ENCODE measurements around the gene CAMK4.

CAMK4 gene

DNA sequence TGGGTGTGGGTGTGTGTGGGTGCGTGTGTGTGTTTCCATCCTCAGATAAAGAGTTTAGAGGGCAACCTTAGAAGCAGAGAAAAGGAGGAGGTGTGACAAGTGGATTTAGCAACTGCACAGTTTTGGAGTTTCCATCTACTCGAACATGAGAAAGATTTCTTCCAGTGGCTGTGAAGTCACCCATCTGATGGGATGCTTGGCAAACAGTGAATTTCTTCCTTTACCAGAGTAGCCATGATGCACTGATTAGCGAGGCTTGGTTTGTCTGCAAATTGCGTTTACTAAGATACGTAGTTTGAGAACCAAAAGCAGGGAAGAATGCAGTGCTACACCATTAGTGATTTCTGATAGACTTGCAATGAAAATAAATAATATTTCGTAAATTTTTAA is 288.9 kb downstream of the CAMK4 start:
- peaks cover 21 to 40% of the 10 kb centered on the region in 2 donors for H3K4me1 Mint-ChIP-seq

DNA sequence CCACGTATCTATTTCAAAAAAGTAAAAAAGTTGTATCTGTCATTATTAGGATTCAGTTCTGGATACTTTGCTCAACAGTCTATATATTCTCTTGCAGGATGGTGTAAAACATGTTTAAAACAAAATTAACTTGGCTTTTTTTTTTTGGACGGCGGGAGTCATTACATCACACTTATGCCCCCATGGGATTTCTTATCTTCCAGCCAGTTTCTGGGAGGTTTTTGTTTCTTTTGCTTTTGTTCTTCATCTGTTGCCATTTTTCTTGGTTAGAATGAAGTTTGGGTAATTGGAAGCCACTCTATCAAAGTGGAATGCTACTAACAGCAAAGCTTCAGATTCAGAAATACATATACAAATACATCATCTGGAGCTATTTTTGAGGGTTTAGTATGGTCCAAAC is 289.9 kb downstream of the CAMK4 start:
- Mint-ChIP-seq H3K36me3 (peaks cover 4 to 7% of the 10 kb centered on the region in 2 donors), H3K27me3 (no peaks in the 10 kb centered on the region), H3K9me3 (no peaks in the 10 kb centered on the region), H3K27ac (no peak overlapping the region), H3K4me1 (peaks cover 20 to 41% of the 10 kb centered on the region in 2 donors), H3K4me3 (no peak overlapping the region)
- DNase-seq (no peak), ATAC-seq (replicated peaks) (no peak)

More for the DNA sequence above, 288.9 kb downstream of the CAMK4 start:
- Mint-ChIP-seq H3K36me3 (peaks cover 4 to 7% of the 10 kb centered on the region in 2 donors), H3K27me3 (no peaks in the 10 kb centered on the region), H3K4me3 (peak overlapping the region; percentile 91 to 100), H3K27ac (peak overlapping the region; percentile 99), H3K9me3 (no peaks in the 10 kb centered on the region)
- no peak for ATAC-seq (replicated peaks)
- DNase-seq, result no peak

DNA sequence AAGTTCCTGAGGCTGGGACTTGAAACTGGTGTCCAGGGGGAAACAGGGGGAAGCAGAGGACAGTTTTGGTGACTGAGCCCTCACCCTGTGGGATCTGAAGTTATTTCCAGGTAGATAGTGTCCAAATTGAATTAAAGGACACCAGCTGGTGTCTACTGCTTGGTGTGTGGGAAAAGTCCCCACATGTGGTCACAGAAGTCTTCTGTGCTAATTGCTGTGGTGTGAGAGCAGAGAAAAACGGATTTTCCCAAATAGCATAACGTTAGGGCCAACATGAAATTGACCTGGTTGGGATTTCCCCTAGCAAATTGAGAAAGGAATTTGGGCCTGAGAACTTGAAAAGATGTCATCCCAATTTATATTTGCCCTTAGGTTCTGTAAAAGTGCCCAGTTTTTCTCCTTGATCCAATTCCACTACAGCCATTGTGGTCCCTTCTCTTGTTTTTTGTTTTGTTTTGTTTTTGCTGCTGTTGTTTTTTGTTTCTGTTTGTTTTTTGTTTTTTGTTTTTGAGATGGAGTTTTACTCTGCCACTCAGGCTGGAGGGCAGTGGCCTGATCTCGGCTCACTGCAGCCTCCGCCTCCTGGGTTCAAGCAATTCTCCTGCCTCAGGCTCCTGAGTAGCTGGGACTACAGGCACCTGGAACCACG is 293.8 kb downstream of the CAMK4 start:
- Mint-ChIP-seq H3K9me3 (no peaks in the 10 kb centered on the region), H3K27ac (no peak overlapping the region), H3K4me1 (peaks cover 7 to 24% of the 10 kb centered on the region in 2 donors), H3K36me3 (no peaks in the 10 kb centered on the region), H3K4me3 (peak overlapping the region in 1 of 2 donors; percentile 2), H3K27me3 (no peaks in the 10 kb centered on the region)
- ATAC-seq (replicated peaks), result peak in 1 of 2 donors; percentile 51
- DNase-seq, result no peak

DNA sequence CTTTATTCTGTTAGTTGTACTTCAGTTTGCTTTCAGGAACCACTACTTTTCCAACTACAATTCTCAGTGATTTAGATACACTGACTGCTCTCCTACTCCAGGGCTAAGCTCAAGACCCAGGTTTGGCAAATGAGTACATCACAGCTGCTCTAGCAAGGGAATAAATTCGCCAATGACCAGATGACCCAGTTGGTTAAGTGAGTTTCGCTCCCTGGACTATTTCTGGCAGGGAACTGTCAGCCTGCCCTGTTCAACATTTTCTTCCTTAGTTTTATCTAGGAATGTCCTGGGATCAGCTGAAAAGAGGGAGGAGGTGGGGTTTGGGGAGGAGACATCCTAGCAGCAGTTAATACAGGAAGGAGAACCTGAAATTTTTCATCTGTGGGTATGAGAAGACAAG is 294.6 kb downstream of the CAMK4 start:
- Mint-ChIP-seq H3K4me1 (peaks cover 5 to 20% of the 10 kb centered on the region in 2 donors), H3K9me3 (no peaks in the 10 kb centered on the region), H3K27me3 (no peaks in the 10 kb centered on the region), H3K27ac (no peak overlapping the region), H3K4me3 (no peak overlapping the region), H3K36me3 (no peaks in the 10 kb centered on the region)
- DNase-seq (no peak), ATAC-seq (replicated peaks) (no peak)

DNA sequence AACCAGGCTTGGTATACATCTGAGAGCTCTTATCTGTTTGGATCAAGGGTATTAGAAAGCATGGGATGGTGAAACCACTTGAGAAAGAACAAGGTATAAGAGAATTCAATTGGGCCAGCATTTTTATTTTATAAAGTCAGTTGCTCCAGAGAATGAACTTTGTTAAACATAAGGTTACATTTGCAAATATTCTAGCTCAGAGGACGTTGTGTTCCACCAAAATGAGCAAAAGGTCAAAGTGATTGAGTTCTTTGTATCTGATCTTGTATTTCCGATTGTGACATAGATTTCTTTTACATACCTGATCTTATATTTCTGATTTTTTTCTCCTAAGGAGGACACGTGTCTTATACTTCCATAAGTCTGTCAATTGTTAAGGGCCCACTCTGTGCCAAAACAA is 296.7 kb downstream of the CAMK4 start:
- Mint-ChIP-seq H3K4me1 (peaks cover 5 to 14% of the 10 kb centered on the region in 2 donors), H3K9me3 (no peaks in the 10 kb centered on the region), H3K4me3 (no peak overlapping the region), H3K27ac (no peak overlapping the region), H3K36me3 (no peaks in the 10 kb centered on the region), H3K27me3 (peaks cover 0 to 3% of the 10 kb centered on the region in 2 donors)
- DNase-seq, result no peak
- ATAC-seq (replicated peaks), result no peak

DNA sequence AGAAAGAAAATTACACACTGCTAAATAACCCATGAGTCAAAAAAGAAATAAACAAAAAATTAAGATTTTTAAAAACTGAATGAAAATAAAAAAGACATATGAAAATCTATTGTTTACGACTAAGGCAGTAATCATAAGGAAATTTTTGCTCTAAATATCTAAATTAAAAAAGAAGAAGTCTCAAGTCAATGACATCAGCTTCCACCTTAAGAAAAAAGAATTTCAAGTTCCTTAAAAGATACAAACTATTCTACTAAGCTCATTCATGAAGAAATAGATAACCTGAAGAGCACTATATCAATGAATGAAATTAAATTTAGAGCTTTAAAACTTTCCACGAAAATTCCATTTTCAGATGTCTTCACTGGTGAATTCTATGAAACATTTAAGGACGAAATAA is 303.9 kb downstream of the CAMK4 start:
- ATAC-seq (replicated peaks), result no peak
- Mint-ChIP-seq H3K4me3 (no peak overlapping the region), H3K9me3 (no peaks in the 10 kb centered on the region), H3K27me3 (peaks cover 0 to 3% of the 10 kb centered on the region in 2 donors), H3K36me3 (no peaks in the 10 kb centered on the region), H3K27ac (no peak overlapping the region), H3K4me1 (peaks cover 7 to 12% of the 10 kb centered on the region in 2 donors)
- DNase-seq, result no peak

DNA sequence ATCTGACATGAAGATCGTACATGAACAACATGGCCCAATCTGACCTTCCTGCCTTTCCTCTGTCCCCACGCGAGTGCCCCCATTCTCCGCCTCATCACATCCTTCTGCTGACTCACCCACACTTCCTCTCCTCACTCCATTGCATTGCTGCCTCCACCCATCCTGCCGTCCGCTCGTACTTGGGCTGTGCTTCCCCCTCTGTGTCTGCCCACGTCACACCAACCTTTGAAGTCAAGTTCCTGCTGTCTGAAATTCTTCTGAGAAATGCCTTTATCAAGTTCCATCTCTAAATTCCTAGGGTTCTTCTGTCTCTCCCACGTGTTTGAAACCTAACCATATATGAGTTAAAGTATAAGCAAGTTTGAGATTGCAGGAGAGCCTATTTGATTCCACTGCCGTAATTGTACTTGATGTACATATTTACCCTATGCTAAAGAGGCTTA is 306.1 kb downstream of the CAMK4 start:
- Mint-ChIP-seq H3K27ac (peak overlapping the region; percentile 39), H3K36me3 (no peaks in the 10 kb centered on the region), H3K4me3 (peak overlapping the region; percentile 44 to 68), H3K4me1 (peaks cover 7 to 12% of the 10 kb centered on the region in 2 donors), H3K27me3 (no peaks in the 10 kb centered on the region), H3K9me3 (peaks cover 0 to 2% of the 10 kb centered on the region in 2 donors)
- ATAC-seq (replicated peaks) (peak; percentile 100), DNase-seq (peak; percentile 77)

DNA sequence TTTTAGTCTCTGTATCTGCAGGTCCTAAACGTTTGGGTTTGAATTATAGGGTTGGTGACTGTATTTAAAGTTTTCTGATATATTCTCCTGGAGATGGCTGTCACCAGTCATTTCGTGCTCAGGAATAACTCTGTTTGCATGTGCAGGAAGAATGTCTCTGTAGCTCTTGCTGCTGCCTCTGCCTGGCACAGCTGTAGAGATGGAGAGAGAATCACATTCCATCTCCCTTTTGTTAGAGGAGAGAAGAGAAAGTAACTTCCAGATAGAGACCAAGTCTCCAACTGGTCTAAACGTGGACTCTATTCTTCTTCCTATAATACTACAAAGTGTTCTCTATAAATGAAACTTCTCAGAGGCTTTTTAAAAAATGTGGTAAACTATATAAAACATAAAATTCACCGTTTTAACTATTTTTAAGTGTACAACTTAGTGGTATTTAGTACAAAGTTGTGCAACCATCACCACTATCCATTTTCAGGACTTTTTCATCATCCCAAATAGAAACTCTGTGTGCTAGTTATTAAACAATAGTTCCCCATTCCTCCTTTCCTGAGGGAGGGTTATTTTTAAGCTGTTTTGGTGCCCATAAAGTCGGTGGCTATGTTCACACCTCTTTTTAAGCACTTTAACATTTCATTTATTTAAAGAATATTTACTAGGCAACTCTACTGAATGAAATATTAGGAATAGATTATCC is 308.9 kb downstream of the CAMK4 start:
- no peak overlapping the region for H3K4me3 Mint-ChIP-seq
- H3K36me3 Mint-ChIP-seq, result no peaks in the 10 kb centered on the region
- DNase-seq (no peak), ATAC-seq (replicated peaks) (no peak)
- peaks cover 0 to 2% of the 10 kb centered on the region in 2 donors for H3K9me3 Mint-ChIP-seq
- H3K4me1 Mint-ChIP-seq, result peaks cover 7 to 12% of the 10 kb centered on the region in 2 donors
- H3K27ac Mint-ChIP-seq, result no peak overlapping the region
- peaks cover under 1 to 1% of the 10 kb centered on the region in 2 donors for H3K27me3 Mint-ChIP-seq

DNA sequence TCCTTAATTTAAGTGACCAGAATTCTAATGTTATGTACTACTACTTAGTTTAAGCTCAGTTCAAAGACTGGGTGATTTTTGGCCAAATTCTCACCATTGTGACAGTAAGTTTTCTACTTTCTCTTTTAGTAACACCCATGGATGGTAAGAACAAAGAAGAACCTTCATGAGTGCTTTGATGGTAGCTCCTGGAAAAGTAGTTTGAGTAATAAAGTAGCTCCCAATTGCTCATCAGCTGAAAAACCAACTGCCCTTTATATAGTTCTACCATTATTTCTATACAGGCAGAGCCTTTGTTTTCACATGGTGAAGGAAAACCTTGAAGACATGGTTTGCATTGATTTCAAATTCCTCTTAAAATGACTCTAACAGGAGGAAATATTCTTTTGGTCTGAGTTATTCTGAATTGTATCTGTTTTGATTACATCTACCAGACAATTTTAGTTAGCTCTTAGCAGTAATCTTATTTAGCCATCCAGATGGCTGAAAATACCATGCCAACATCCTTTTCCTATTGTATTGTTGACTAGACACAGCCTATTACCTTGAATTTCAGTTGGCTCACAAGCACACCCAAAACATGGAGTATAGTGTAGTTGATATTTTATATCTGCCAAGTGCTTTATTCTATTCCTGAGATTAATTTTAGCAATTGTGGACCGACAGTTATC is 311.8 kb downstream of the CAMK4 start:
- Mint-ChIP-seq H3K9me3 (peaks cover 0 to 2% of the 10 kb centered on the region in 2 donors), H3K4me3 (no peak overlapping the region), H3K27ac (no peak overlapping the region), H3K36me3 (no peaks in the 10 kb centered on the region), H3K4me1 (peaks cover 0 to under 1% of the 10 kb centered on the region in 2 donors), H3K27me3 (peaks cover 11 to 17% of the 10 kb centered on the region in 2 donors)
- ATAC-seq (replicated peaks), result no peak
- no peak for DNase-seq

DNA sequence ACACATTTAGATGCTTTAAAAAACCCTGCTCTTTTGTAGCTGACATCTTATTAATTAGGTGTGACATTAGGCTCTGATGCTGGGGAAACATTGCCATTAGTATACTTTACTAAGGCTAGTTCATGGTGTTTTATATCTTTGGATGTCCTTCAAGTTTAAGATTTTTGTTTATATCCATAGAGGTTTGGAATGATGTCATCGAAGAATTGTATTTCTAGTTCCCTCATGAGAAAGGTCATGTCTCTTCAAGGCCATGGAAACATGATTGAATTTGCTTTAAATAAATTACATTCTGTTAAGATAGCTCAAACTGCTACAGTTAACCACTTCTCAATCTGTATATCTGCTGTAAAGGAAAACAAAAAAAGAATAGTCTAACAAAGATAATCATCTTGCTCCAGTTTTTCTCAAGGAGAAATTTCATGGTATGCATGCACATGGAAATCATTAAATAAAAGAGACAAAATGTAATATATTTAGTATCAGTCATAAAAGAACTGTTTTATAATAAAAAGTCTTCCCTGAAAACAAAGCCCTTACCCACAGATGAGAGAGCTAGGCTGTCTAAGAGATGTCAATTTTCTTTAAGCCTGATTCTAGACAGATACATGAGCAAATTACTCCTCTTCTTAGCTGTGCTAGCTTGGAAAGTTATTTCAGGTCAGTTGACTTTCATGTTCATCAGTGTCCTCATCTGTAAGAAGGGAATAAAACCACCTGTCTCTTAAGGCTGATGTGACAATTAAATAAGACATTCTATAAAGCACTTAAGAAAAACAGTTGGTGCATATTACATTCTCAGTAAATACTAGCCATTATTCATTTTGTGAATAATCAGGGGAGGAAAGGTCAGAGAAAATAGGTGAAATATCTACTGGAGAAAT is 313.2 kb downstream of the CAMK4 start:
- DNase-seq (no peak), ATAC-seq (replicated peaks) (no peak)
- no peak overlapping the region for H3K4me3 Mint-ChIP-seq
- H3K27ac Mint-ChIP-seq, result no peak overlapping the region
- H3K36me3 Mint-ChIP-seq, result no peaks in the 10 kb centered on the region
- H3K4me1 Mint-ChIP-seq, result no peaks in the 10 kb centered on the region
- H3K9me3 Mint-ChIP-seq, result peaks cover 0 to 2% of the 10 kb centered on the region in 2 donors
- H3K27me3 Mint-ChIP-seq, result peaks cover 11 to 17% of the 10 kb centered on the region in 2 donors
